Parathyroid adenoma (tissue), 2 donors: Measurements from ENCODE around the gene VAV3.

ENCODE experiments used
- H2AFZ ChIP-seq: fragments of 300-600 bp; sonication (generic); one replicate; pipeline ENCODE4 v1.7.0; 2017; ENCODE audit warnings: antibody characterized with exemption, mild to moderate bottlenecking
- H3K27ac ChIP-seq: fragments of 300-600 bp; sonication (generic); one replicate; pipeline ENCODE4 v1.7.0; 2017
- H3K27me3 ChIP-seq: fragments of 300-600 bp; sonication (generic); one replicate; pipeline ENCODE4 v1.7.0; 2017; ENCODE audit warnings: low read length; ENCODE audit not compliant: control insufficient read depth, insufficient read depth
- H3K36me3 ChIP-seq: fragments of 300-600 bp; sonication (generic); one replicate; pipeline ENCODE4 v1.7.0; 2017; ENCODE audit warnings: low read length; ENCODE audit not compliant: control insufficient read depth, insufficient read depth
- H3K4me1 ChIP-seq: fragments of 300-600 bp; sonication (generic); one replicate; pipeline ENCODE4 v1.7.0; 2017; ENCODE audit warnings: control low read depth
- H3K4me2 ChIP-seq: fragments of 300-600 bp; sonication (generic); one replicate; pipeline ENCODE4 v1.7.0; 2017; ENCODE audit warnings: low read length
- H3K4me3 ChIP-seq: fragments of 300-600 bp; sonication (generic); one replicate; pipeline ENCODE4 v1.7.0; 2017; ENCODE audit warnings: low read depth, low read length
- H3K79me2 ChIP-seq: fragments of 300-600 bp; sonication (generic); one replicate; pipeline ENCODE4 v1.7.0; 2017; ENCODE audit warnings: control low read depth
- H3K9ac ChIP-seq: fragments of 300-600 bp; sonication (generic); one replicate; pipeline ENCODE4 v1.7.0; 2017; ENCODE audit warnings: mild to moderate bottlenecking
- H3K9me3 ChIP-seq: fragments of 300-600 bp; sonication (generic); one replicate; pipeline ENCODE4 v1.7.0; 2017; ENCODE audit warnings: low read length; ENCODE audit not compliant: control insufficient read depth
- TF ChIP-seq, protein P1 (sequence below): fragments of 300-600 bp; sonication (generic); IDR thresholded peaks from one replicate; pipeline ENCODE4 v1.7.0; 2017; ENCODE audit warnings: antibody characterized with exemption, mild to moderate bottlenecking
- donor health status: primary hyperparathyroidism.

VAV3 gene

GRCh38 chr1:107946794-107947193, 18.2 kb downstream of the VAV3 start:
- H3K27ac ChIP-seq, result no peak overlapping the region
- H3K9ac ChIP-seq, result no peak overlapping the region
- no peaks in the 10 kb centered on the region for H3K36me3 ChIP-seq
- no peak overlapping the region for H2AFZ ChIP-seq
- no peaks in the 10 kb centered on the region for H3K4me1 ChIP-seq
- H3K4me3 ChIP-seq, result no peak overlapping the region
- no peaks in the 10 kb centered on the region for H3K27me3 ChIP-seq
- no peaks in the 10 kb centered on the region for H3K79me2 ChIP-seq
- no peak overlapping the region for H3K4me2 ChIP-seq
- TF ChIP-seq, protein P1, sequence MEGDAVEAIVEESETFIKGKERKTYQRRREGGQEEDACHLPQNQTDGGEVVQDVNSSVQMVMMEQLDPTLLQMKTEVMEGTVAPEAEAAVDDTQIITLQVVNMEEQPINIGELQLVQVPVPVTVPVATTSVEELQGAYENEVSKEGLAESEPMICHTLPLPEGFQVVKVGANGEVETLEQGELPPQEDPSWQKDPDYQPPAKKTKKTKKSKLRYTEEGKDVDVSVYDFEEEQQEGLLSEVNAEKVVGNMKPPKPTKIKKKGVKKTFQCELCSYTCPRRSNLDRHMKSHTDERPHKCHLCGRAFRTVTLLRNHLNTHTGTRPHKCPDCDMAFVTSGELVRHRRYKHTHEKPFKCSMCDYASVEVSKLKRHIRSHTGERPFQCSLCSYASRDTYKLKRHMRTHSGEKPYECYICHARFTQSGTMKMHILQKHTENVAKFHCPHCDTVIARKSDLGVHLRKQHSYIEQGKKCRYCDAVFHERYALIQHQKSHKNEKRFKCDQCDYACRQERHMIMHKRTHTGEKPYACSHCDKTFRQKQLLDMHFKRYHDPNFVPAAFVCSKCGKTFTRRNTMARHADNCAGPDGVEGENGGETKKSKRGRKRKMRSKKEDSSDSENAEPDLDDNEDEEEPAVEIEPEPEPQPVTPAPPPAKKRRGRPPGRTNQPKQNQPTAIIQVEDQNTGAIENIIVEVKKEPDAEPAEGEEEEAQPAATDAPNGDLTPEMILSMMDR, result no peak
- H3K9me3 ChIP-seq, result no peaks in the 10 kb centered on the region

GRCh38 chr1:107943694-107944093, 21.3 kb downstream of the VAV3 start:
- no peak overlapping the region for H3K27ac ChIP-seq
- TF ChIP-seq, protein P1, result no peak

GRCh38 chr1:107942814-107943213, 22.2 kb downstream of the VAV3 start:
- Histone ChIP-seq H3K9ac (no peak overlapping the region), H2AFZ (no peak overlapping the region), H3K36me3 (no peaks in the 10 kb centered on the region), H3K9me3 (no peaks in the 10 kb centered on the region), H3K4me2 (no peak overlapping the region), H3K4me1 (no peaks in the 10 kb centered on the region), H3K4me3 (no peak overlapping the region), H3K27ac (no peak overlapping the region), H3K27me3 (no peaks in the 10 kb centered on the region), H3K79me2 (no peaks in the 10 kb centered on the region)
- TF ChIP-seq, protein P1, result no peak

More at GRCh38 chr1:107943694-107944093, 21.3 kb downstream of the VAV3 start:
- H3K36me3 ChIP-seq, result no peaks in the 10 kb centered on the region
- no peak overlapping the region for H3K9ac ChIP-seq
- no peak overlapping the region for H2AFZ ChIP-seq
- no peaks in the 10 kb centered on the region for H3K27me3 ChIP-seq
- H3K79me2 ChIP-seq, result no peaks in the 10 kb centered on the region
- H3K4me3 ChIP-seq, result no peak overlapping the region
- H3K4me1 ChIP-seq, result no peaks in the 10 kb centered on the region
- no peak overlapping the region for H3K4me2 ChIP-seq
- H3K9me3 ChIP-seq, result no peaks in the 10 kb centered on the region

DNA sequence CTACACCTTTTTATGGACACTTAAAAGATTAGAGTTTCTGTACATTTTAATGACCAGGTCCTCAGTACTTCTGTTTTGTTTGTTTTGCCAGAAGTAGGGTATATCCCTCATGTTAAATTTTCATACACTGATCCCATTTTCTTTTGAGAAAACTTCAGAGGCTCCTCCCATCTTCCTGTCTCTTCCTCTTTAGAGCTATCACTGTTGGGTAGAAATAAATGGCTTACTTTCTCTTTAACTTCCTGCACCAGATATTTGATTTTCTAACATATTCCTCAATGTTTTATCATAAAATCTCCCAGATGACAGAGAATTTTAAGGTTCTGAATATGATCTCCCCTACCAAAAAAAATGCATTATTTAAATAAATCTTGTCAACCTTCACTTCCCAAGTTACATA, 23.4 kb downstream of the VAV3 start:
- Histone ChIP-seq H3K9me3 (no peaks in the 10 kb centered on the region), H3K4me2 (no peak overlapping the region), H3K4me1 (no peaks in the 10 kb centered on the region), H3K4me3 (no peak overlapping the region), H3K9ac (no peak overlapping the region), H3K27me3 (no peaks in the 10 kb centered on the region), H3K36me3 (no peaks in the 10 kb centered on the region), H2AFZ (no peak overlapping the region), H3K27ac (no peak overlapping the region), H3K79me2 (no peaks in the 10 kb centered on the region)
- TF ChIP-seq, protein P1, result no peak

- Histone ChIP-seq H3K27me3 (no peaks in the 10 kb centered on the region), H3K4me2 (no peak overlapping the region), H2AFZ (no peak overlapping the region), H3K79me2 (no peaks in the 10 kb centered on the region), H3K4me1 (no peaks in the 10 kb centered on the region), H3K9ac (no peak overlapping the region), H3K36me3 (no peaks in the 10 kb centered on the region), H3K27ac (no peak overlapping the region), H3K4me3 (no peak overlapping the region), H3K9me3 (no peaks in the 10 kb centered on the region)
- TF ChIP-seq, protein P1, result no peak
Measured at GRCh38 chr1:107941123-107941522, 23.9 kb downstream of the VAV3 start.
